H1 (cell line): ENCODE data around the gene KLHL40. TPM values are rescaled to one million over a fixed set of nuclear protein-coding genes. Genes with fewer than 3 reads are reported as not detected.

Source experiments
- CTCF ChIA-PET: fragments of 300-600 bp; sonication (Branson Sonifier 250); formaldehyde crosslinking; loops from one replicate; lab custom pipeline; 2021; ENCODE audit not compliant: partially characterized antibody; lab: Charles Lee
- POLR2A ChIA-PET: fragments of 300-600 bp; sonication (Branson Sonifier 250); formaldehyde crosslinking; loops from one replicate; lab custom pipeline; 2021; ENCODE audit warnings: inconsistent platforms; ENCODE audit not compliant: partially characterized antibody; lab: Charles Lee
- DNase-seq, 2 experiments: peaks; one replicate each; pipeline versions ENCODE4 v3.0.0 to v3.0.0-alpha.2; 2010 to 2022; ENCODE audit warnings: low spot score in 2 of 2, low read depth in 1 of 2, mixed read lengths in 1 of 2
- FAIRE-seq: peaks from 2 replicates; lab custom pipeline; 2011; peaks lifted over from hg19 to GRCh38; lab: Jason Lieb, UNC
- H2AFZ ChIP-seq: 2 replicates; pipeline ENCODE4 v1.8.1; 2012; ENCODE audit warnings: low read length, inconsistent platforms
- H2AK5ac ChIP-seq: 2 replicates; pipeline ENCODE4 v1.6.1; 2013; ENCODE audit warnings: low read depth, low read length
- H2BK120ac ChIP-seq: replicated peaks from 2 replicates; pipeline ENCODE3; 2013; ENCODE audit warnings: low read depth, low read length, inconsistent platforms
- H2BK12ac ChIP-seq: 2 replicates; pipeline ENCODE4 v1.6.1; 2013; ENCODE audit warnings: low read depth, low read length
- H2BK15ac ChIP-seq: 2 replicates; pipeline ENCODE4 v1.6.1; 2013; ENCODE audit warnings: low read length
- H2BK20ac ChIP-seq: 2 replicates; pipeline ENCODE4 v1.6.1; 2013; ENCODE audit warnings: low read length
- H2BK5ac ChIP-seq: 2 replicates; pipeline ENCODE4 v1.6.1; 2013; ENCODE audit warnings: low read depth, low read length
- H3K14ac ChIP-seq: 2 replicates; pipeline ENCODE4 v1.6.1; 2013; ENCODE audit warnings: inconsistent platforms; ENCODE audit not compliant: insufficient read length
- H3K18ac ChIP-seq: 2 replicates; pipeline ENCODE4 v1.6.1; 2013; ENCODE audit warnings: low read length; ENCODE audit errors: extremely low read depth
- H3K23ac ChIP-seq: 2 replicates; pipeline ENCODE4 v1.6.1; 2013; ENCODE audit warnings: inconsistent platforms; ENCODE audit not compliant: insufficient read length
- H3K23me2 ChIP-seq: 2 replicates; pipeline ENCODE4 v1.6.1; 2013; ENCODE audit warnings: low read depth, low read length
- H3K27ac ChIP-seq: 2 replicates; pipeline ENCODE4 v1.6.1; 2011; ENCODE audit warnings: low read depth, low read length, inconsistent platforms
- H3K27me3 ChIP-seq, 4 experiments: replicated peaks in 1 of 4; 1 replicate in 1 of 4; 2 replicates in 3 of 4; pipeline versions ENCODE4 v1.6.1 to v1.8.1; 2011 to 2013; ENCODE audit warnings: low read length in 3 of 4, mild to moderate bottlenecking in 3 of 4, inconsistent platforms in 2 of 4, mixed read lengths in 2 of 4, moderate library complexity in 1 of 4; ENCODE audit not compliant: control insufficient read depth in 3 of 4, insufficient read depth in 3 of 4; ENCODE audit errors: extremely low read depth in 1 of 4
- H3K36me3 ChIP-seq, 4 experiments: 2 replicates each; pipeline versions ENCODE4 v1.6.1 to v1.8.1; 2011 to 2013; ENCODE audit warnings: mild to moderate bottlenecking in 4 of 4, low read length in 3 of 4, moderate library complexity in 2 of 4, control low read depth in 1 of 4, inconsistent platforms in 1 of 4; ENCODE audit not compliant: insufficient read depth in 4 of 4, control insufficient read depth in 2 of 4
- H3K4ac ChIP-seq: replicated peaks from 2 replicates; pipeline ENCODE3; 2013; ENCODE audit warnings: low read length, low read depth, mixed read lengths, inconsistent platforms; ENCODE audit not compliant: insufficient read length
- H3K4me1 ChIP-seq, 4 experiments: replicated peaks in 1 of 4; 1 replicate in 1 of 4; 2 replicates in 3 of 4; pipeline versions ENCODE4 v1.6.1 to v1.8.1; 2011 to 2013; ENCODE audit warnings: low read length in 3 of 4, inconsistent platforms in 2 of 4, mixed read lengths in 1 of 4; ENCODE audit not compliant: insufficient read depth in 4 of 4, control insufficient read depth in 3 of 4
- H3K4me2 ChIP-seq, 2 experiments: 2 replicates each; pipeline versions ENCODE4 v1.6.1 to v1.8.1; 2011 to 2013; ENCODE audit warnings: low read depth in 2 of 2, low read length in 2 of 2, control low read depth in 1 of 2, inconsistent platforms in 1 of 2, mild to moderate bottlenecking in 1 of 2; ENCODE audit not compliant: insufficient read depth in 1 of 2
- H3K4me3 ChIP-seq, 4 experiments: fragments of 200-600, 300-600 bp in 1 of 4; sonication (generic), shearing (Covaris generic), sonication (Bioruptor Twin) in 1 of 4; 2 replicates each; pipeline versions ENCODE4 v1.5.1 to v1.8.1; 2011 to 2016; ENCODE audit warnings: low read length in 4 of 4, low read depth in 3 of 4, control low read depth in 2 of 4, inconsistent platforms in 2 of 4, mild to moderate bottlenecking in 2 of 4, mixed read lengths in 1 of 4, moderate library complexity in 1 of 4; ENCODE audit not compliant: insufficient read depth in 2 of 4; ENCODE audit errors: extremely low read depth in 1 of 4
- H3K56ac ChIP-seq: replicated peaks from 2 replicates; pipeline ENCODE3; 2013; ENCODE audit warnings: low read depth, mild to moderate bottlenecking, mixed read lengths, low read length, inconsistent platforms; ENCODE audit not compliant: insufficient read length
- H3K79me1 ChIP-seq: 2 replicates; pipeline ENCODE4 v1.6.1; 2013; ENCODE audit warnings: low read depth, low read length, control low read depth
- H3K79me2 ChIP-seq, 2 experiments: 2 replicates each; pipeline versions ENCODE4 v1.6.1 to v1.8.1; 2012 to 2013; ENCODE audit warnings: low read length in 2 of 2, mild to moderate bottlenecking in 2 of 2, inconsistent platforms in 1 of 2; ENCODE audit not compliant: insufficient read depth in 2 of 2, control insufficient read depth in 1 of 2
- H3K9ac ChIP-seq, 4 experiments: replicated peaks in 1 of 4; 1 replicate in 1 of 4; 2 replicates in 3 of 4; pipeline versions ENCODE4 v1.6.1 to v1.8.1; 2011 to 2013; ENCODE audit warnings: low read depth in 3 of 4, low read length in 3 of 4, control low read depth in 2 of 4, mild to moderate bottlenecking in 2 of 4, moderate library complexity in 2 of 4, inconsistent platforms in 1 of 4; ENCODE audit errors: extremely low read depth in 1 of 4
- H3K9me3 ChIP-seq, 2 experiments: 2 replicates each; pipeline versions ENCODE4 v1.6.1 to v1.8.1; 2012 to 2013; ENCODE audit warnings: mild to moderate bottlenecking in 2 of 2, moderate library complexity in 2 of 2, control low read depth in 1 of 2, inconsistent platforms in 1 of 2, low read depth in 1 of 2, low read length in 1 of 2, mixed read lengths in 1 of 2; ENCODE audit not compliant: insufficient read depth in 2 of 2
- H4K20me1 ChIP-seq, 2 experiments: replicated peaks in 1 of 2; 2 replicates each; pipeline versions ENCODE3 to v1.8.1; 2011 to 2013; ENCODE audit warnings: inconsistent platforms in 2 of 2, low read length in 2 of 2, mild to moderate bottlenecking in 1 of 2; ENCODE audit not compliant: insufficient read depth in 2 of 2, control insufficient read depth in 1 of 2
- H4K5ac ChIP-seq: 2 replicates; pipeline ENCODE4 v1.6.1; 2013; ENCODE audit warnings: low read length, low read depth, mixed read lengths, inconsistent platforms; ENCODE audit not compliant: insufficient read length
- H4K8ac ChIP-seq: 2 replicates; pipeline ENCODE4 v1.8.0; 2013; ENCODE audit warnings: mild to moderate bottlenecking, moderate library complexity, low read length, inconsistent platforms; ENCODE audit not compliant: insufficient read depth; ENCODE audit errors: extremely low read depth
- H4K91ac ChIP-seq: replicated peaks from 2 replicates; pipeline ENCODE3; 2013; ENCODE audit warnings: low read length, mixed read lengths, inconsistent platforms; ENCODE audit not compliant: insufficient read length
- ATF3 ChIP-seq: IDR thresholded peaks from 2 replicates; pipeline ENCODE4 v1.6.1; 2011; ENCODE audit warnings: low read depth, mild to moderate bottlenecking, low read length; ENCODE audit not compliant: insufficient read depth
- CEBPB ChIP-seq: IDR thresholded peaks from 2 replicates; pipeline ENCODE4 v1.6.1; 2012; ENCODE audit warnings: low read depth, low read length
- CTBP2 ChIP-seq: IDR thresholded peaks from 2 replicates; pipeline ENCODE4 v1.7.0; 2011; ENCODE audit warnings: borderline replicate concordance, mild to moderate bottlenecking, moderate library complexity, mixed read lengths, low read length; ENCODE audit not compliant: insufficient read depth, insufficient read length
- EZH2 ChIP-seq: fragments of 200-600 bp; sonication (generic); IDR thresholded peaks from 2 replicates; pipeline ENCODE4 v1.7.1; 2012; ENCODE audit warnings: low read depth, mild to moderate bottlenecking, moderate library complexity, low read length, inconsistent platforms; ENCODE audit not compliant: severe bottlenecking
- FOSL1 ChIP-seq: IDR thresholded peaks from 2 replicates; pipeline ENCODE4 v1.6.1; 2011; ENCODE audit warnings: mild to moderate bottlenecking, low read depth, low read length, moderate library complexity; ENCODE audit not compliant: insufficient read depth
- GTF2F1 ChIP-seq: IDR thresholded peaks from 2 replicates; pipeline ENCODE4 v1.6.1; 2012; ENCODE audit warnings: low read depth, low read length, improper control_type of control experiment, borderline replicate concordance
- KDM1A ChIP-seq: fragments of 200-600, 300-600 bp; sonication (generic); IDR thresholded peaks from 2 replicates; pipeline ENCODE4 v1.7.1; 2016; ENCODE audit warnings: mild to moderate bottlenecking, low read length, borderline replicate concordance
- KDM4A ChIP-seq: IDR thresholded peaks from one replicate; pipeline ENCODE4 v1.7.1; 2012; ENCODE audit warnings: low read depth, mild to moderate bottlenecking, moderate library complexity, low read length, inconsistent platforms; ENCODE audit not compliant: severe bottlenecking
- NANOG ChIP-seq: IDR thresholded peaks from 2 replicates; pipeline ENCODE4 v1.6.1; 2011; ENCODE audit warnings: low read length, low read depth, mild to moderate bottlenecking, inconsistent platforms; ENCODE audit not compliant: insufficient read depth, poor library complexity, severe bottlenecking
- RBBP5 ChIP-seq: IDR thresholded peaks from 2 replicates; pipeline ENCODE4 v1.7.1; 2012; ENCODE audit warnings: low read depth, mild to moderate bottlenecking, inconsistent platforms, low read length, moderate library complexity, borderline replicate concordance
- RFX5 ChIP-seq: IDR thresholded peaks from 2 replicates; pipeline ENCODE4 v1.6.1; 2011; ENCODE audit warnings: low read depth, low read length, improper control_type of control experiment, borderline replicate concordance
- SIRT6 ChIP-seq: IDR thresholded peaks from one replicate; pipeline ENCODE4 v1.7.1; 2012; ENCODE audit warnings: low read length, inconsistent platforms
- SUZ12 ChIP-seq: fragments of 200-600 bp; sonication (generic); IDR thresholded peaks from 2 replicates; pipeline ENCODE4 v1.6.1; 2012; ENCODE audit warnings: mild to moderate bottlenecking, inconsistent platforms, low read length, moderate library complexity, mixed read lengths
- TEAD4 ChIP-seq: IDR thresholded peaks from 2 replicates; pipeline ENCODE4 v1.6.1; 2012; ENCODE audit warnings: low read depth, low read length, inconsistent platforms, mixed read lengths
- polyA plus RNA-seq, 7 experiments: library from polyadenylated mRNA; depleted of rRNA in 3 of 7; stranded (reverse) in 5 of 7; unstranded in 2 of 7; fragments of >200 nt in 5 of 7; fragments of 200-250 nt in 2 of 7; gene quantifications; 1 replicate in 5 of 7; 2 replicates in 1 of 7; 4 replicates in 1 of 7; pipeline versions ENCODE4 v1.2.1 to v1.2.3, GENCODE V29; 2011 to 2013; ENCODE audit warnings: missing spikeins in 2 of 7, mixed read lengths in 2 of 7
- total RNA-seq: library from RNA; stranded (reverse); fragmentation: NEBNext Ultra II Directional; extraction: Animal tissue kit (Norgen Biotek cat#: 25700); gene quantifications from 2 replicates; pipeline ENCODE4 v1.2.1, GENCODE V29; 2021

The KLHL40 gene
- total and polyA plus RNA-seq, 2 of the 8 experiments (the other 6 are each of a cell fraction or from before 2014, with no cell fraction given) = 0.02 TPM; not detected in 1

- H4K5ac ChIP-seq = no peak overlapping the region
- H3K23ac ChIP-seq = no peak overlapping the region
- H3K23me2 ChIP-seq = no peaks in the 10 kb centered on the region
- no peak overlapping the region for H3K4me3 ChIP-seq
- no peak overlapping the region for H3K14ac ChIP-seq
- no peaks in the 10 kb centered on the region for H3K79me2 ChIP-seq
- H3K36me3 ChIP-seq = no peaks in the 10 kb centered on the region
- H3K9ac ChIP-seq = no peak overlapping the region
- H3K4me1 ChIP-seq = peaks cover 0 to 4% (median 3%) of the 10 kb centered on the region in 4 experiments; a peak in 4 of 7 replicates
- POLR2A ChIA-PET = interaction anchor here (1.3 kb wide), 1 partner anchor 18 kb away, joined by 3 read pairs; no protein-coding TSS in a partner anchor
- DNase-seq = no peak
- no peaks in the 10 kb centered on the region for H3K79me1 ChIP-seq
- H2BK15ac ChIP-seq = no peak overlapping the region
- no peak overlapping the region for H4K8ac ChIP-seq
- H2BK5ac ChIP-seq = no peak overlapping the region
- no peak overlapping the region for H3K18ac ChIP-seq
- H3K9me3 ChIP-seq = no peaks in the 10 kb centered on the region
- no peak overlapping the region for H4K91ac ChIP-seq
- H3K56ac ChIP-seq = no peak overlapping the region
- no peak overlapping the region for H2BK20ac ChIP-seq
- no peak overlapping the region for H2BK12ac ChIP-seq
- no peak overlapping the region for H3K4me2 ChIP-seq
- no peak overlapping the region for H2AFZ ChIP-seq
- CTCF ChIA-PET = interaction anchor here (0.6 to 1.4 kb wide), 4 partner anchors 9 to 62 kb away, joined by 3 to 4 read pairs (median 3); partner anchors contain the start of gene KLHL40
- no peak overlapping the region for H3K4ac ChIP-seq
- no peak overlapping the region for H2AK5ac ChIP-seq
- no peak overlapping the region for H3K27ac ChIP-seq
- H4K20me1 ChIP-seq = no peaks in the 10 kb centered on the region
- no peak overlapping the region for H2BK120ac ChIP-seq
- no peak for FAIRE-seq
- H3K27me3 ChIP-seq = 0 out of 7 replicates have a peak, but pooled peaks cover 0 to 2% (median 0%) of the 10 kb centered on the region in 4 experiments
- TF ChIP-seq RFX5 (no peak), NANOG (no peak), EZH2 (no peak), CTBP2 (no peak), SUZ12 (no peak), FOSL1 (no peak), ATF3 (no peak), KDM1A (no peak), GTF2F1 (no peak), TEAD4 (no peak), KDM4A (no peak), SIRT6 (no peak), CEBPB (no peak), RBBP5 (no peak)
Observed at GRCh38 chr3:42694366-42694765, 9.0 kb downstream of the KLHL40 start.
